ENCODE measurements around the gene MINDY2.

MINDY2 gene

DNA sequence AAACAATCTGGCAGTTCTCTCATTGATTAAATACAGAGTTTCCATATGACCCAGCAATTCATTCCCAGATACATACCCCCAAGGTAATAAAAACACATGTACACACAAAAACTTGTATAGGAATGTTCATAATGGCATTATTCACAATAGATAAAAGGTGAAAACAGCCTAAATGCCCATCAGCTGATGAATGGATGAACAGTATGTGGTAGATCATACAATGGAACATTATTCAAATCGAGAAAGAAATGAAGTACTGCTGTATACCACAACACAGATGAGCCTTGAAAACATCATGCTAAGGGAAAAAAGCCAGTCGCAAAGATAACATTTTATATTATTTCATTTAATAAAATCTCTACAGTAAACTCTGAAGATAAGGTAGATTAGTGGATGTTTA lies 91.2 kb downstream of the MINDY2 start:
- no peak overlapping the region for H3K4me3 ChIP-seq (ENCODE audit: low read depth, low read length)
- TF ChIP-seq, protein P1, sequence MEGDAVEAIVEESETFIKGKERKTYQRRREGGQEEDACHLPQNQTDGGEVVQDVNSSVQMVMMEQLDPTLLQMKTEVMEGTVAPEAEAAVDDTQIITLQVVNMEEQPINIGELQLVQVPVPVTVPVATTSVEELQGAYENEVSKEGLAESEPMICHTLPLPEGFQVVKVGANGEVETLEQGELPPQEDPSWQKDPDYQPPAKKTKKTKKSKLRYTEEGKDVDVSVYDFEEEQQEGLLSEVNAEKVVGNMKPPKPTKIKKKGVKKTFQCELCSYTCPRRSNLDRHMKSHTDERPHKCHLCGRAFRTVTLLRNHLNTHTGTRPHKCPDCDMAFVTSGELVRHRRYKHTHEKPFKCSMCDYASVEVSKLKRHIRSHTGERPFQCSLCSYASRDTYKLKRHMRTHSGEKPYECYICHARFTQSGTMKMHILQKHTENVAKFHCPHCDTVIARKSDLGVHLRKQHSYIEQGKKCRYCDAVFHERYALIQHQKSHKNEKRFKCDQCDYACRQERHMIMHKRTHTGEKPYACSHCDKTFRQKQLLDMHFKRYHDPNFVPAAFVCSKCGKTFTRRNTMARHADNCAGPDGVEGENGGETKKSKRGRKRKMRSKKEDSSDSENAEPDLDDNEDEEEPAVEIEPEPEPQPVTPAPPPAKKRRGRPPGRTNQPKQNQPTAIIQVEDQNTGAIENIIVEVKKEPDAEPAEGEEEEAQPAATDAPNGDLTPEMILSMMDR (IDR thresholded peaks at IDR 0.05; ENCODE audit: low read depth, low read length, missing control alignments), result no peak
- in situ Hi-C loops (cut with HindIII; ENCODE audit: low sequenced_read_pairs), result no loop called here
- no peak for DNase-seq (ENCODE audit: low read depth)

DNA sequence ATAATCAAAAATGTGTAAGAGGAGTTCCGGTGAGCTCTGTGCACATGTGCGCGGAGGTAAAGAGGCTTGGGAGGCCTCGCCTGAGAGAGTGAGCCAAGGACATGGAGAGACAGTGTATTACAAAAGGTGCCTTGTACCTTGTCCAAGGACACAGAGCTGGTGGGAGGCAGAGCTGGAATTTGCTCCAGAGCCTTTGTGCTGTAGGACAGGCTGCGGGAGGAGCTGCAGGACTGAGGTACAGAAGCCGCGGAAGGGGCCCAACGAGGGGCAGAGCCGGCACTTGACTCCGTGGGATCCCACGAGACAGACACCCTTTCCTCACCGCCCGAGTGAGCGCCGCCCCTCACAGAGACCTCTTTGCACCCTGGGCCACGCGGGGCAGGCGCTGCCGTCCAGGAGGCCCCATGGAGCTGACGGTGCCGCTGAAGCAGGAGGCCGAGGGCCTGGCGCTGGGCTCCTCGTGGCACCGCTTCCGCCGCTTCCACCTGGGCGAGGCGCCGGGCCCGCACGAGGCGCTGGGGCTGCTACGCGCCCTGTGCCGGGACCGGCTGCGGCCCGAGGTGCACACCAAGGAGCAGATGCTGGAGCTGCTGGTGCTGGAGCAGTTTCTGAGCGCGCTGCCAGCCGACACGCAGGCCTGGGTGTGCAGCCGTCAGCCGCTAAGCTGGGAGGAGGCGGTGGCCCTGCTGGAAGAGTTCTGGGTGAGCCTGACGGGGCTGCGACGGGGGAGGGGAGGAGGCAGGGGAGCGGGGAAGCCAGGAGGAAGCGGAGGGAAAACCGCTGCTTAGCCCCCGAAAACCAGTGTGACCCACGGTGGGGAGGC lies 93.7 kb downstream of the MINDY2 start:
- in situ Hi-C loops (cut with HindIII; ENCODE audit: low sequenced_read_pairs), result no loop called here
- H3K4me3 ChIP-seq (ENCODE audit: low read depth, low read length), result no peak overlapping the region
- no peak for DNase-seq (ENCODE audit: low read depth)
- TF ChIP-seq, protein P1 (IDR thresholded peaks at IDR 0.05; ENCODE audit: low read depth, low read length, missing control alignments), result no peak

DNA sequence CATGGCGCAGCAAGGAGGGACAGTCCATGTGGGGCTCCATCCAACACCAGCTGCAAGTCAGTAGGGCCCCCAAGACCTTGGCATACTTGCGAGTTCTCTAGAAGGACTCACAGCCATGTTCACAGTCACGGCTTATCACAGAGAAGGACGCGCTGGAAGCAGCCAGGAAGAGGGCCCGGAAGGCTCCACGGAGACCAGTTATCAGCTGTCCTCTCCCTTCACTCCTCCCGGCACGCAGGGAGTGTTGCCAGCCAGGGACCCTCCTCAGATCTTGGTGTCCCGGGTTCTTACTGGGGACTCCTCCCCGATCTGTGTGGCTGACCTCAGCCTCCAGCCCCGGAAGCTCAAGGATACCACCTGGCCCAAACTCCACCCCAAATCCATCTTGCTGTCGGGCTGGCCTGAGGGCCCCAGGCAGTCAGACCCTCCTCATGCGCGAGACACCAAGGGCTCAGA lies 94.4 kb downstream of the MINDY2 start:
- in situ Hi-C loops (cut with HindIII; ENCODE audit: low sequenced_read_pairs), result no loop called here
- DNase-seq (ENCODE audit: low read depth), result no peak
- no peak overlapping the region for H3K4me3 ChIP-seq (ENCODE audit: low read depth, low read length)
- TF ChIP-seq, protein P1 (IDR thresholded peaks at IDR 0.05; ENCODE audit: low read depth, low read length, missing control alignments), result no peak

DNA sequence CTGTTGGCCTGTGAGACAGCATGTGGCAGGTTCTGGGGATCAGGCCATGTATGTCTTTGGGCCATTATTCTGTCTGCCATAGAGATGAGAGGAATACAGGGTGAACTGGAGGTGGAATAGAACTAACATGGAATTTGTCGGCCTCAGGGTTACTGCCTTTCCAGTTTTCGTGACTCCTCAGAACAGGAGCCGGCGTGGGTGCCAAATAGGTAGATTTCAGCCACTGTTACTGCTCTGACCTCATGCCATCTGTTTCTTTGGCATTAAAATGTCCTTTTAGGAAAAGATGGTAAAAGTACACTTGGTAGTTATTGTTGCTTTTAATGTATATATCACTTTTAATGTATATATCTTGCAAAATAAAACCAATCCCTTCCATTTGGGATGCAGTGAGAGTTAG lies 96.8 kb downstream of the MINDY2 start:
- no peak for DNase-seq (ENCODE audit: low read depth)
- no peak overlapping the region for H3K4me3 ChIP-seq (ENCODE audit: low read depth, low read length)
- TF ChIP-seq, protein P1 (IDR thresholded peaks at IDR 0.05; ENCODE audit: low read depth, low read length, missing control alignments), result no peak
- in situ Hi-C loops (cut with HindIII; ENCODE audit: low sequenced_read_pairs), result no loop called here

DNA sequence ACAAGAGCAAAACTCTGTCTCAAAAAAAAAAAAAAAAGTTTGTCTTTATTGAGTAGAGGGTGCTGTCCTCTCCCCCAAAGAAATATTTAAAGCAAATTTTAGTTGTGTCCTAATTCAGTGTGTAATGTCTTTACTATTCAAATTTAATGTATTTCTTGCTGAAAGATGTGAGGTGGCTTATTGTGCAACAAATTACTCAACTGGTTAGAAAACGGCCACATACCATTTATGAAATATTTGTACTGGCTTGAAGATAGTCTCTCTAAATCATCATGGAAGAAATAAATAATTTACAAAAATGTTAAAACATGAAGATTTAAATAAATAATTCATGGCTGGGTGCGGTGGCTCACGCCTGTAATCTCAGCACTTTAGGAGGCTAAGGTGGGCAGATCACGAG lies 99.3 kb downstream of the MINDY2 start:
- DNase-seq (ENCODE audit: low read depth), result no peak
- H3K4me3 ChIP-seq (ENCODE audit: low read depth, low read length), result no peak overlapping the region
- TF ChIP-seq, protein P1 (IDR thresholded peaks at IDR 0.05; ENCODE audit: low read depth, low read length, missing control alignments), result no peak
- in situ Hi-C loops (cut with HindIII; ENCODE audit: low sequenced_read_pairs), result no loop called here

DNA sequence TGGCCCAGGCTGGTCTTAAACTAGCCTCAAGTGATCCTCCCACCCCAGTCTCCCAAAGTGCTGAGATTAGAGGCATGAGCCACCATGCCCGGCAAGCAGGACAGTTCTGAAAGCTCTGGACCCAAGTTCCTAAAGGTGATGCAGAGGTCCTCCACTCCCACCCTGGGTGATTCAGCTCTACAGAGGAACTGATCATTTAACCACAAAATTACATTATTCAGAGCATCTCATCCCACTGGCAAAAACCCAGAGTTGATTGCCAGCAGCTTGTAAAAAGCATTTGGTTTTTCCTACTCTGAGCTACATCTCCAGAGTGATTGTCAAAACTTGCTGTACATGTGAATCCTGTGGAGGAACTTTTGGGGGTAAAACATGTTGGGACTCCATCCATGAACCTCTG lies 102.2 kb downstream of the MINDY2 start:
- DNase-seq (ENCODE audit: low read depth), result peak; percentile 9
- TF ChIP-seq, protein P1 (IDR thresholded peaks at IDR 0.05; ENCODE audit: low read depth, low read length, missing control alignments), result no peak

More for the DNA sequence above, 102.2 kb downstream of the MINDY2 start:
- in situ Hi-C loops (cut with HindIII; ENCODE audit: low sequenced_read_pairs), result no loop called here
- H3K4me3 ChIP-seq (ENCODE audit: low read depth, low read length), result no peak overlapping the region

Measured in astrocyte of the cerebellum (primary cell).